C4-2B (cell line): Measurements from ENCODE around the gene FRMD1.

Experiments
- H3K27ac ChIP-seq: fragments of 450-650 bp; 2 replicates; pipeline ENCODE4 v1.5.1; 2017
- CTCF ChIP-seq: fragments of 450-650 bp; conservative IDR thresholded peaks from 2 replicates; pipeline ENCODE4 v1.5.1; 2017; ENCODE audit warnings: mild to moderate bottlenecking
- ZFX ChIP-seq: fragments of 450-650 bp; IDR thresholded peaks from 2 replicates; pipeline ENCODE4 v1.6.1; 2017

FRMD1 gene

GRCh38 chr6:168050225-168050880 lies 28.7 kb downstream of the FRMD1 start:
- TF ChIP-seq CTCF (no peak), ZFX (no peak)
- no peak overlapping the region for H3K27ac ChIP-seq

GRCh38 chr6:168049706-168050224 lies 29.2 kb downstream of the FRMD1 start:
- TF ChIP-seq CTCF, result no peak
- no peak for TF ChIP-seq ZFX
- no peak overlapping the region for H3K27ac ChIP-seq

GRCh38 chr6:168049277-168049676 lies 29.7 kb downstream of the FRMD1 start:
- TF ChIP-seq ZFX (no peak), CTCF (no peak)
- no peak overlapping the region for H3K27ac ChIP-seq

- H3K27ac ChIP-seq, result no peak overlapping the region
- no peak for TF ChIP-seq ZFX
- no peak for TF ChIP-seq CTCF
Observed at GRCh38 chr6:168048724-168049025, 30.3 kb downstream of the FRMD1 start.

- no peak for TF ChIP-seq CTCF
- no peak for TF ChIP-seq ZFX
- no peak overlapping the region for H3K27ac ChIP-seq
Observed at GRCh38 chr6:168047841-168048723, 30.9 kb downstream of the FRMD1 start.

- no peak overlapping the region for H3K27ac ChIP-seq
- TF ChIP-seq ZFX, result no peak
- TF ChIP-seq CTCF, result no peak
Observed at GRCh38 chr6:168046696-168047095, 32.3 kb downstream of the FRMD1 start.
